ENCODE results near the gene MLANA.
"Not testable (repeated sequence)": the region's sequence is repeated elsewhere in the genome, so short reads cannot be mapped to it uniquely, and the experiment has no call there.

Gene MLANA

DNA sequence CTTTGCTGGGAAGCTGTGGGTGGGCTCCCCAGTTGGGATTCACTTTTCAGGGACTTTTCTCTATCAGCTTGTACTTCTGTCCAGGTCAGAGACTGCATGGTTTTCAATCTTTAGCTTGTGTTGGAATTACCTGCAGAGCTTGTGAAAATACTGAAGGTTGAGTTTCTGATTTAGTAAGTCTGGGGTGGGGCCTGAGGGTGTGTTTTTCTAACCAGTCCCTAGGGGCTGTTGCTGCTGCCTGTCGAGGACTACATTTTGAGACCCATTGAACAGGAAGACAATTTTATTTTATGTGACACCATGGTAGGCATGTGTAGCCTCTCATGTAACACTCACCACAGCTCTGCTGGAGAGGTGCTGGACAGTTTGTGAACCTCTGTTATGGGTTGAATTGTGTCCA is 14.7 kb upstream of the MLANA start:
- Histone ChIP-seq H4K20me1 (ENCODE audit: insufficient read depth, low read length) (no peaks in the 10 kb centered on the region), H3K9ac (ENCODE audit: low read length) (no peak overlapping the region), H3K27me3 (ENCODE audit: low read depth, low read length) (no peaks in the 10 kb centered on the region), H3K9me3 (ENCODE audit: insufficient read depth, low read length) (no peaks in the 10 kb centered on the region), H3K4me1 (ENCODE audit: low read length) (peaks cover 8% of the 10 kb centered on the region), H2AFZ (ENCODE audit: low read depth, low read length) (no peak overlapping the region), H3K4me3 (ENCODE audit: low read length) (no peak overlapping the region), H3K4me2 (ENCODE audit: low read length) (peak overlapping the region; percentile 25; the same call in 1 of the 2 replicates), H3K79me2 (ENCODE audit: low read length) (no peaks in the 10 kb centered on the region), H3K27ac (ENCODE audit: low read length) (no peak overlapping the region), H3K36me3 (replicated peaks; ENCODE audit: low read depth, low read length) (no peaks in the 10 kb centered on the region)
- no peak for TF ChIP-seq EZH2phosphoT487 (IDR thresholded peaks at IDR 0.05; ENCODE audit: low read depth)
- TF ChIP-seq, protein P1, sequence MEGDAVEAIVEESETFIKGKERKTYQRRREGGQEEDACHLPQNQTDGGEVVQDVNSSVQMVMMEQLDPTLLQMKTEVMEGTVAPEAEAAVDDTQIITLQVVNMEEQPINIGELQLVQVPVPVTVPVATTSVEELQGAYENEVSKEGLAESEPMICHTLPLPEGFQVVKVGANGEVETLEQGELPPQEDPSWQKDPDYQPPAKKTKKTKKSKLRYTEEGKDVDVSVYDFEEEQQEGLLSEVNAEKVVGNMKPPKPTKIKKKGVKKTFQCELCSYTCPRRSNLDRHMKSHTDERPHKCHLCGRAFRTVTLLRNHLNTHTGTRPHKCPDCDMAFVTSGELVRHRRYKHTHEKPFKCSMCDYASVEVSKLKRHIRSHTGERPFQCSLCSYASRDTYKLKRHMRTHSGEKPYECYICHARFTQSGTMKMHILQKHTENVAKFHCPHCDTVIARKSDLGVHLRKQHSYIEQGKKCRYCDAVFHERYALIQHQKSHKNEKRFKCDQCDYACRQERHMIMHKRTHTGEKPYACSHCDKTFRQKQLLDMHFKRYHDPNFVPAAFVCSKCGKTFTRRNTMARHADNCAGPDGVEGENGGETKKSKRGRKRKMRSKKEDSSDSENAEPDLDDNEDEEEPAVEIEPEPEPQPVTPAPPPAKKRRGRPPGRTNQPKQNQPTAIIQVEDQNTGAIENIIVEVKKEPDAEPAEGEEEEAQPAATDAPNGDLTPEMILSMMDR (IDR thresholded peaks at IDR 0.05; ENCODE audit: low read depth, low read length) = no peak

DNA sequence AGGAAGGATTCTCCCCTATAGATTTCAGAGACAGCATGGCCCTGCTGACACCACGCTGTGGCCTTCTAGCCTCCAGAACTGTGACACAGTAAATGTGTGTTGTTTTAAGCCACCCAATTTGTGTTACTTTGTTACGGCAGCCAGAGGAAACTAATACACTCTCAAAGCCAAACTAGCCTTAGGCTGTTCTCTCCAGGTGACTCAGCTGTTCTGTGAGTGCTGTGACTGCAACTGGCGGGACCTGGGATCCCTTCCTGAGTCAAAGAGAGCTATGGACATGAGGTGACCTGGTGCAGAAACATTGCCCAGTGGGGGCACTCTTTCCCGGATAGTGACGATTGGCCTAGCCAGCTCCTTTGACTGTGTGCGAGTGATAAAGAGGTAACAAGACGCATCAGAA is 14.0 kb upstream of the MLANA start:
- Histone ChIP-seq H4K20me1 (ENCODE audit: insufficient read depth, low read length) (no peaks in the 10 kb centered on the region), H3K9me3 (ENCODE audit: insufficient read depth, low read length) (no peaks in the 10 kb centered on the region), H3K4me2 (ENCODE audit: low read length) (no peak overlapping the region), H3K27me3 (ENCODE audit: low read depth, low read length) (no peaks in the 10 kb centered on the region), H3K27ac (ENCODE audit: low read length) (no peak overlapping the region), H2AFZ (ENCODE audit: low read depth, low read length) (no peak overlapping the region), H3K36me3 (replicated peaks; ENCODE audit: low read depth, low read length) (no peaks in the 10 kb centered on the region), H3K79me2 (ENCODE audit: low read length) (no peaks in the 10 kb centered on the region), H3K4me3 (ENCODE audit: low read length) (no peak overlapping the region), H3K4me1 (ENCODE audit: low read length) (peaks cover 8% of the 10 kb centered on the region), H3K9ac (ENCODE audit: low read length) (no peak overlapping the region)
- TF ChIP-seq, protein P1 (IDR thresholded peaks at IDR 0.05; ENCODE audit: low read depth, low read length) = no peak
- no peak for TF ChIP-seq EZH2phosphoT487 (IDR thresholded peaks at IDR 0.05; ENCODE audit: low read depth)

GRCh38 chr9:5879419-5880181 is 11.1 kb upstream of the MLANA start:
- H3K79me2 ChIP-seq (ENCODE audit: low read length) = no peaks in the 10 kb centered on the region
- no peaks in the 10 kb centered on the region for H3K9me3 ChIP-seq (ENCODE audit: insufficient read depth, low read length)
- H3K9ac ChIP-seq (ENCODE audit: low read length) = no peak overlapping the region
- no peaks in the 10 kb centered on the region for H3K27me3 ChIP-seq (ENCODE audit: low read depth, low read length)
- H3K36me3 ChIP-seq (replicated peaks; ENCODE audit: low read depth, low read length) = no peaks in the 10 kb centered on the region
- H2AFZ ChIP-seq (ENCODE audit: low read depth, low read length) = no peak overlapping the region
- no peak overlapping the region for H3K27ac ChIP-seq (ENCODE audit: low read length)
- no peaks in the 10 kb centered on the region for H4K20me1 ChIP-seq (ENCODE audit: insufficient read depth, low read length)
- H3K4me1 ChIP-seq (ENCODE audit: low read length) = peaks cover 8% of the 10 kb centered on the region
- no peak for TF ChIP-seq EZH2phosphoT487 (IDR thresholded peaks at IDR 0.05; ENCODE audit: low read depth)
- H3K4me2 ChIP-seq (ENCODE audit: low read length) = no peak overlapping the region
- no peak overlapping the region for H3K4me3 ChIP-seq (ENCODE audit: low read length)

- not testable (repeated sequence) for H2AFZ ChIP-seq (ENCODE audit: low read depth, low read length); H3K4me3 ChIP-seq (ENCODE audit: low read length); H3K9ac ChIP-seq (ENCODE audit: low read length); H3K36me3 ChIP-seq (replicated peaks; ENCODE audit: low read depth, low read length); H3K27me3 ChIP-seq (ENCODE audit: low read depth, low read length); H3K79me2 ChIP-seq (ENCODE audit: low read length); H3K4me1 ChIP-seq (ENCODE audit: low read length); H3K4me2 ChIP-seq (ENCODE audit: low read length); H4K20me1 ChIP-seq (ENCODE audit: insufficient read depth, low read length); H3K27ac ChIP-seq (ENCODE audit: low read length); H3K9me3 ChIP-seq (ENCODE audit: insufficient read depth, low read length)
Measured at GRCh38 chr9:5882244-5883012, 8.3 kb upstream of the MLANA start.

DNA sequence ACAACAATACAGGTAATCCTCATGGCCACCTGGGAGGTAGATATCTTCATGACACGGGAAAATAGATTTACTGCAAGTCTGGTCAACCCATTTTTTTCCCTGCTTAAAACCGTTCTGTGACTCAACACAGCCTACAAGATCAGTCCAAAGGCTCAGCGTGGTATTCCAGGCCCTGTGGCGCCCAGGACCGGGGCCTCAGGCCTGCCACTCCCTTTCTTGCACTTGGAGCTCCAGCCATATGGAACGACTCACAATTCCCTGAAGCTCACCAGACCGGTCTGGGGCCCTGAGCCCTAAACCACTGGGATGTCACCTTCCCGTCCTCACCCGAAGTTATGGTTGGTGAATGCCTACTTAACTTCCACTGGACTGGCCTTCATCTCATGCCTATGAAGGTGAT is 6.5 kb upstream of the MLANA start:
- Histone ChIP-seq H3K4me2 (ENCODE audit: low read length) (no peak overlapping the region), H3K27me3 (ENCODE audit: low read depth, low read length) (0 out of 2 replicates have a peak, but pooled peaks cover 2% of the 10 kb centered on the region), H4K20me1 (ENCODE audit: insufficient read depth, low read length) (no peaks in the 10 kb centered on the region), H3K9ac (ENCODE audit: low read length) (no peak overlapping the region), H3K4me1 (ENCODE audit: low read length) (peaks cover 9% of the 10 kb centered on the region), H3K9me3 (ENCODE audit: insufficient read depth, low read length) (no peaks in the 10 kb centered on the region), H3K4me3 (ENCODE audit: low read length) (no peak overlapping the region), H3K27ac (ENCODE audit: low read length) (no peak overlapping the region), H3K36me3 (replicated peaks; ENCODE audit: low read depth, low read length) (no peaks in the 10 kb centered on the region), H3K79me2 (ENCODE audit: low read length) (no peaks in the 10 kb centered on the region), H2AFZ (ENCODE audit: low read depth, low read length) (no peak overlapping the region)
- TF ChIP-seq, protein P1 (IDR thresholded peaks at IDR 0.05; ENCODE audit: low read depth, low read length) = no peak
- no peak for TF ChIP-seq EZH2phosphoT487 (IDR thresholded peaks at IDR 0.05; ENCODE audit: low read depth)

All from OCI-LY3 (cell line).